HepG2 (cell line): Measurements from ENCODE around the gene KRTAP4-16. TPM values are rescaled to one million over a fixed set of nuclear protein-coding genes. Genes with fewer than 3 reads are reported as not detected.

Source experiments
- ATAC-seq: fragments of 200-7000 bp; cut with Tn5 transposase; 3 replicates; pipeline ENCODE4 v1.9.1; 2020; ENCODE audit warnings: mild to moderate bottlenecking, moderate library complexity
- BruUV-seq: library from RNA; stranded (reverse); fragments of 400-500 nt; replicated peaks from 2 replicates; lab custom pipeline; 2021; lab: Mats Ljungman, UMichigan
- CTCF ChIA-PET: fragments of 300-600 bp; formaldehyde crosslinking; extraction: SDS; loops from one replicate; lab custom pipeline; 2021; ENCODE audit warnings: low total read pairs, inconsistent platforms, low intra/inter-chr PET ratio; lab: Yijun Ruan, JAX
- POLR2A ChIA-PET: fragments of 350-600 bp; sonication (Branson Sonifier 250); formaldehyde crosslinking; loops from one replicate; lab custom pipeline; 2020; ENCODE audit warnings: antibody characterized with exemption, inconsistent platforms; lab: Yijun Ruan, JAX
- DNase-seq: peaks from one replicate; pipeline ENCODE4 v3.0.0-alpha.2; 2015; ENCODE audit warnings: low spot score
- FAIRE-seq: peaks from 3 replicates; lab custom pipeline; 2011; peaks lifted over from hg19 to GRCh38; lab: Jason Lieb, UNC
- H2AFZ ChIP-seq: one replicate; pipeline ENCODE4 v1.6.1; 2011; ENCODE audit warnings: low read length, inconsistent platforms
- H3K27ac ChIP-seq: fragments of 300-600 bp; 3 replicates; pipeline ENCODE4 v1.8.0; 2011; ENCODE audit warnings: mixed run types, mild to moderate bottlenecking, mixed read lengths, low read length, inconsistent platforms; ENCODE audit not compliant: insufficient read depth; ENCODE audit errors: extremely low read length
- H3K27me3 ChIP-seq, 2 experiments: fragments of 200-600 bp in 1 of 2; 2 replicates in 1 of 2; 3 replicates in 1 of 2; pipeline versions ENCODE4 v1.6.0 to v1.8.0; 2011; ENCODE audit warnings: low read length in 2 of 2, mild to moderate bottlenecking in 2 of 2, moderate library complexity in 2 of 2, inconsistent platforms in 1 of 2; ENCODE audit not compliant: insufficient read depth in 2 of 2, control insufficient read depth in 1 of 2
- H3K36me3 ChIP-seq, 2 experiments: fragments of 200-600 bp in 1 of 2; replicated peaks in 1 of 2; 2 replicates in 1 of 2; 3 replicates in 1 of 2; pipeline versions ENCODE4 v1.5.1 to v1.8.0; 2011; ENCODE audit warnings: low read length in 2 of 2, inconsistent platforms in 1 of 2; ENCODE audit not compliant: insufficient read depth in 2 of 2, control insufficient read depth in 1 of 2
- H3K4me1 ChIP-seq: 2 replicates; pipeline ENCODE4 v1.5.1; 2012; ENCODE audit warnings: low read length, inconsistent platforms; ENCODE audit not compliant: insufficient read depth
- H3K4me2 ChIP-seq: 2 replicates; pipeline ENCODE4 v1.6.0; 2011; ENCODE audit warnings: low read depth, low read length, inconsistent platforms
- H3K4me3 ChIP-seq, 3 experiments: fragments of 200-600 bp in 1 of 3; sonication (generic), shearing (Covaris generic) in 1 of 3; replicated peaks in 1 of 3; 2 replicates each; pipeline ENCODE4 v1.5.1; 2011 to 2016; ENCODE audit warnings: low read length in 3 of 3, inconsistent platforms in 2 of 3, low read depth in 2 of 3, mild to moderate bottlenecking in 2 of 3, control low read depth in 1 of 3, mixed read lengths in 1 of 3; ENCODE audit not compliant: insufficient read depth in 1 of 3
- H3K79me2 ChIP-seq: one replicate; pipeline ENCODE4 v1.6.1; 2011; ENCODE audit warnings: low read length, inconsistent platforms; ENCODE audit not compliant: insufficient read depth
- H3K9ac ChIP-seq: 2 replicates; pipeline ENCODE4 v1.6.0; 2011; ENCODE audit warnings: mild to moderate bottlenecking, low read depth, low read length, inconsistent platforms; ENCODE audit not compliant: insufficient read depth
- H3K9me3 ChIP-seq: 2 replicates; pipeline ENCODE4 v1.5.1; 2012; ENCODE audit warnings: mild to moderate bottlenecking, low read length
- H4K20me1 ChIP-seq: 2 replicates; pipeline ENCODE4 v1.6.0; 2011; ENCODE audit warnings: inconsistent platforms, mild to moderate bottlenecking, low read length, moderate library complexity; ENCODE audit not compliant: insufficient read depth
- HNRNPK ChIP-seq: fragments of 200-400 bp; formaldehyde crosslinking; IDR thresholded peaks from 2 replicates; pipeline ENCODE4 v1.6.1; 2018; ENCODE audit warnings: low read length, low read depth, moderate library complexity, mild to moderate bottlenecking; ENCODE audit not compliant: poor library complexity, severe bottlenecking
- HOXA3 ChIP-seq: sonication (generic); formaldehyde crosslinking; IDR thresholded peaks from 2 replicates; pipeline ENCODE4 v1.5.0; 2020; ENCODE audit warnings: missing genetic modification reagents
- U2AF2 ChIP-seq: fragments of 200-400 bp; formaldehyde crosslinking; IDR thresholded peaks from 2 replicates; pipeline ENCODE4 v1.6.1; 2017; ENCODE audit warnings: low read depth, mild to moderate bottlenecking, low read length
- WGBS: methylation state at CpG from one replicate; pipeline ENCODE4 v1.1.6; 2017; ENCODE audit warnings: low lambda C conversion rate; 5-methylcytosine and 5-hydroxymethylcytosine counted together
- in situ Hi-C: cut with HindIII; loops from 2 replicates; pipeline ENCODE4 v1.10.0; 2017; ENCODE audit warnings: low pct_unique_long_range_greater_than_20kb; ENCODE audit not compliant: extremely low pct_ligation_motif_present
- intact Hi-C: fragments of 100-400 bp; cut with micrococcal nuclease; formaldehyde crosslinking; loops from one replicate; pipeline ENCODE4 v1.10.0; 2022; ENCODE audit not compliant: unreplicated experiment
- polyA plus RNA-seq, 8 experiments: library from polyadenylated mRNA; depleted of rRNA in 3 of 8; stranded (reverse) in 7 of 8; unstranded in 1 of 8; fragments of >200 nt; fragmentation: Illumina TruSeq in 4 of 8; extraction: Trizol in 4 of 8; gene quantifications; 2 replicates each; pipeline versions ENCODE4 v1.2.1 to v1.2.3, GENCODE V29; 2011 to 2016; ENCODE audit warnings: low read depth in 4 of 8, missing spikeins in 1 of 8, mixed read lengths in 1 of 8; ENCODE audit not compliant: insufficient read depth in 1 of 8
- total RNA-seq, 5 experiments: library from RNA; depleted of rRNA; stranded (reverse); fragments of >200 nt; fragmentation: Illumina TruSeq; extraction: Trizol; gene quantifications; 2 replicates each; pipeline ENCODE4 v1.2.3, GENCODE V29; 2016; ENCODE audit warnings: low read depth in 1 of 5
- TF ChIP-seq, protein P1 (sequence below): sonication (generic); formaldehyde crosslinking; IDR thresholded peaks from 2 replicates; pipeline ENCODE4 v1.4.0; 2020; ENCODE audit warnings: mild to moderate bottlenecking, missing genetic modification reagents
- TF ChIP-seq, protein P2 (sequence below): sonication (generic); formaldehyde crosslinking; IDR thresholded peaks from 2 replicates; pipeline ENCODE4 v1.4.0; 2020; ENCODE audit warnings: missing genetic modification reagents

The KRTAP4-16 gene
- total and polyA plus RNA-seq, 2 of the 13 experiments (the other 11 are each of a cell fraction or from before 2014, with no cell fraction given), result not detected

DNA sequence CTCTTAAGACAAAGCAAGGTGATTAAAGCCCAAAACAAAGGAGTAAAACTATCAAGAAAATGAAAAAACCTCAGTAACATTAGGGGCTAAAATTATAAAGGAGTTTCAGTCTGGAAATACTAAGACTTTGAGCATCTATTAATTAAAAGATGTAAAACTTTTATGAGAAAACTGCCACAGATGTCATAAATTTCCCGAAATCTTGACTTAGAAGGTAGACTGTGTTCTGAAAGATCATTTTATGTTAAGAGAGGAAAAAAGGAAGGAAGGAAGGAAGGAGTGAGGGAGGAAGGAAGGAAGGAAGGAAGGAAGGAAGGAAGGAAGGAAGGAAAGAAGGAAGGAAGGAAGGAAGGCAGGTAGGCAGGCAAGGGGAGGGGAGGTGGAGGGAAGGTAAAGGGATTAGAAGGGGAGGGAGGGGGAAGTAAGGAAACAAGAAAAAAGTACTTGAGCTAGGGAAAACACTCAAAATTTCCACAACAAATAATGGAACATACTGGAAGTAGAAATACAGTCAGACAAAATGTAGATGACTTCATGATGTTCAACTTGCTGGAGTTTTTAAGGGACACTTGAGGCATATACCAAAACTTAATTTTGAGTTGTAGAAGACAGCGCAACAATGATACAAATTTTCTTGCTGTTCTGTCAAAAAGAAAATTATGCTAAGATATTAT, 45.7 kb upstream of the KRTAP4-16 start:
- CTCF ChIA-PET, result no interaction called here
- FAIRE-seq (no peak), DNase-seq (no peak), ATAC-seq (no peak)
- Histone ChIP-seq H3K4me2 (no peak overlapping the region), H3K79me2 (no peaks in the 10 kb centered on the region), H3K4me1 (no peaks in the 10 kb centered on the region), H3K9me3 (peaks cover 17% of the 10 kb centered on the region), H3K27ac (no peak overlapping the region), H3K4me3 (no peak overlapping the region), H3K36me3 (no peaks in the 10 kb centered on the region), H3K9ac (no peak overlapping the region), H4K20me1 (no peaks in the 10 kb centered on the region), H3K27me3 (no peaks in the 10 kb centered on the region), H2AFZ (no peak overlapping the region)
- intact Hi-C loops (no loop called here), in situ Hi-C loops (no loop called here)
- POLR2A ChIA-PET, result no interaction called here
- BruUV-seq, result no TSS peak
- WGBS, result 51% methylated on average over 2 of the region's 2 CpGs
- TF ChIP-seq HOXA3 (no peak), HNRNPK (peak; percentile 85)

DNA sequence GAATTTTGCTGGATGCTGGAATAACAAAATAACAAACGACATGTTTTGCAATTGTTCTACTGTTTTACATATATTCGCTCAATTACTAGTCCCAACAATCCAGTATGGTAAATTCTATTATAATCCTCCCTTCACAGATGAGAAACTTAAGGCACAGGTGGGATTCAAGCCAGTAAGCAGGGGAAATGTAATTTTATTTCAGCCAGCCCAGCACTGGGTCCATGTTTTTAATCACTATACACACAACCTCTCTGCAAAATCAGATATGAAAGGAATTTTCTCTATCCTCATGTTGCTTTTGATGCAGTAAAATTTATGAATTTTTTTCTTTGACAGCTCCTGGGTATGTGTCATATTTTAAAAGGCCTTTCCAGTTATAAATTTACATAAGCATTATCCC, 43.3 kb upstream of the KRTAP4-16 start:
- peak; percentile 40; the same call in 1 of the 2 replicates for TF ChIP-seq U2AF2
- TF ChIP-seq, protein P1, sequence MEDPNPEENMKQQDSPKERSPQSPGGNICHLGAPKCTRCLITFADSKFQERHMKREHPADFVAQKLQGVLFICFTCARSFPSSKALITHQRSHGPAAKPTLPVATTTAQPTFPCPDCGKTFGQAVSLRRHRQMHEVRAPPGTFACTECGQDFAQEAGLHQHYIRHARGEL (CRISPR knock-in tag), result no peak
- TF ChIP-seq, protein P2, sequence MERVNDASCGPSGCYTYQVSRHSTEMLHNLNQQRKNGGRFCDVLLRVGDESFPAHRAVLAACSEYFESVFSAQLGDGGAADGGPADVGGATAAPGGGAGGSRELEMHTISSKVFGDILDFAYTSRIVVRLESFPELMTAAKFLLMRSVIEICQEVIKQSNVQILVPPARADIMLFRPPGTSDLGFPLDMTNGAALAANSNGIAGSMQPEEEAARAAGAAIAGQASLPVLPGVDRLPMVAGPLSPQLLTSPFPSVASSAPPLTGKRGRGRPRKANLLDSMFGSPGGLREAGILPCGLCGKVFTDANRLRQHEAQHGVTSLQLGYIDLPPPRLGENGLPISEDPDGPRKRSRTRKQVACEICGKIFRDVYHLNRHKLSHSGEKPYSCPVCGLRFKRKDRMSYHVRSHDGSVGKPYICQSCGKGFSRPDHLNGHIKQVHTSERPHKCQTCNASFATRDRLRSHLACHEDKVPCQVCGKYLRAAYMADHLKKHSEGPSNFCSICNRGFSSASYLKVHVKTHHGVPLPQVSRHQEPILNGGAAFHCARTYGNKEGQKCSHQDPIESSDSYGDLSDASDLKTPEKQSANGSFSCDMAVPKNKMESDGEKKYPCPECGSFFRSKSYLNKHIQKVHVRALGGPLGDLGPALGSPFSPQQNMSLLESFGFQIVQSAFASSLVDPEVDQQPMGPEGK (CRISPR knock-in tag), result no peak
- ATAC-seq, result no peak
- intact Hi-C loops, result no loop called here
- no peaks in the 10 kb centered on the region for H3K27me3 ChIP-seq
- no peaks in the 10 kb centered on the region for H4K20me1 ChIP-seq
- no peak for DNase-seq
- no peaks in the 10 kb centered on the region for H3K79me2 ChIP-seq
- no peak overlapping the region for H3K4me2 ChIP-seq
- CTCF ChIA-PET, result no interaction called here
- WGBS, result 0% methylated on average over 2 of the region's 2 CpGs
- FAIRE-seq, result no peak
- BruUV-seq, result no TSS peak
- H3K9me3 ChIP-seq, result peaks cover 36% of the 10 kb centered on the region
- POLR2A ChIA-PET, result no interaction called here
- H3K27ac ChIP-seq, result no peak overlapping the region
- H2AFZ ChIP-seq, result no peak overlapping the region
- H3K4me1 ChIP-seq, result no peaks in the 10 kb centered on the region
- no peaks in the 10 kb centered on the region for H3K36me3 ChIP-seq
- H3K4me3 ChIP-seq, result no peak overlapping the region
- in situ Hi-C loops, result no loop called here
- H3K9ac ChIP-seq, result no peak overlapping the region
